Fibroblast of peridontal ligament (primary cell): ENCODE data around the gene GNB1.
"Not testable (repeated sequence)": the region's sequence is repeated elsewhere in the genome, so short reads cannot be mapped to it uniquely, and the experiment has no call there.

Source experiments
- DNase-seq: peaks from one replicate; pipeline ENCODE4 v3.0.0-alpha.2; 2010; ENCODE audit errors: extremely low read depth

The GNB1 gene

DNA sequence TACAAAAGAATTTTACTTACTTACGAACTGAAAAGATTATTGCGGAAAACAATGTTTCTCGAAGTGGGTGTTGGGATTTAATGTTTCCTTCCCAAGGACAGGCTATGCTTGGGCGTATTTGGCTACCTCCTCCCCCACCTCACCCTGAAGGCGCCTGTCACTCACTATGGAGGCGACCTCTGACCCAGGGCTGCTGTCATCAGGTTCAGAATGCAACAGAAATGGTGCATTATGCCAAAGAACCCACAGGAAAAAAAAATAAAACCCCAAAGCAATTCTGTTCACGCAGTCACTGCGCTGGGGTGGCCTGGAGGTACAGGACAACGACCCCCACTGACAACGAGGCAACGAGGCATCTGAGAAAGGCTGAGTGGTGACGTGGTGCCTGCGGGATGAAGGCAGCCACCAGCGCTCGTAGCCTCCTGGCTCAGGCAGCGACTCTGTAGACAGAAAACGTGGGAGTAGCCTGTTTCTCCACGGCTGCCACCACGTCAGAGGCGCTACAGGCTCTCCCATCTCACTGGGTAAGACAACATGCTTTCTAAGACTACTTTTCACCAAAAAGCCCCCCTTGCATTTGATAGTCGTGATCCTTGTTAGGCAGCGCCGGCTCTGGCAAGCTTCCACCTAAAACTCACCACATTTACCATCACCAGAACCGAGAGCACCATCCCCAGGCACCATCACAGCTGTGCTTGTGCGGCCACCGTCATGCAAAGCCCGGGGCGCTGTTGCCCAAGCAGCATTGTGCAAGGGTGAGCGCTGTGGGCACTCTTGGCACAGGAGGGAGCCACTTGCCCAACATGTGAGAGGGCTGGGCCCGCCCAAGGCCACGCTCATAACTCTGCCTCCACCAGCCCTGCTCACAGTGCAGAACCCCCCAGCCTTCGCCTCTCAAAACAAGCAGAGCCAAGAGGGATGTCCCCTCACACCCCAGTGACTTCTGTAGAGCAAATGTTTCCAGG, 126.9 kb downstream of the GNB1 start:
- DNase-seq = no peak

DNA sequence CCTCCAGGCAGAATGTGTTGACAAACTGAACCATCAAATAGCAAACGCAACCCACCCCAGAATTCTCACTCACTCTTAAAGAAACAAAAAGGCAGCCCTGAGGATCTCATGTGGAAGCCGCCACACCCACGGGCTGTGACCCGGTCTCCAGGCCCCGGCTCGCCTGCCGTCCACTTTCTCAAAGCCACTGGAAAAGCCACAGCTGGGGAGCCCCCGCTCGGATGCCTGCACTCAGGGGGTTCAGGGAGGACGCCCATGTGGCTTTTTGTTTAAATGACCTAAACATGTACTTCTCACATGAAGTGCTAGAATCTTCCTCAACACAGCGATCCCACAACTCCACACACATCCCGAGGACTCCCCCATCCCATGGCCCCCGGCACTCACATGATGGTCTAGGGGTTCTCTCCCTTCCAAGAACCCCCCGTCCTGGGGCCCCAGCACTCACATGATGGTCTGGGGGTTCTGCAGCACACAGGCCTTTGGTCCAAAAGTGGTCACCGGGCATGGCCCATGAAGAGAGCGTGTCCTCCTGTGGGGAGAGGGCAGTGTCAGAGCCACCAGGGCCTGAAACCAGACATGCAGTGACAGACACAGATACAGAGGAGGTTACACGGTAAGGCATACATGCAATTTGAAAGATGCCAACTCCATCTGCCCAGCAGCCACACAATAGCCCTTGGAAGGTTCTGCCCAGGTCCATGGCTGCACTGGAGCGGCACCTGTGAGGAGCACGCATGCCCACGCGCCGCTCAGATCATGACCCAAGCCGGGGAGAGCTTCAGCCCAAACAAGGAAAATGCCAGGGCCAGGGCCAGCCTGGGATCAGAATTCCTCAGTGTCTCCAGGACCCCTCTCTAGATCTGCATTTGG, 129.1 kb downstream of the GNB1 start:
- no peak for DNase-seq

DNA sequence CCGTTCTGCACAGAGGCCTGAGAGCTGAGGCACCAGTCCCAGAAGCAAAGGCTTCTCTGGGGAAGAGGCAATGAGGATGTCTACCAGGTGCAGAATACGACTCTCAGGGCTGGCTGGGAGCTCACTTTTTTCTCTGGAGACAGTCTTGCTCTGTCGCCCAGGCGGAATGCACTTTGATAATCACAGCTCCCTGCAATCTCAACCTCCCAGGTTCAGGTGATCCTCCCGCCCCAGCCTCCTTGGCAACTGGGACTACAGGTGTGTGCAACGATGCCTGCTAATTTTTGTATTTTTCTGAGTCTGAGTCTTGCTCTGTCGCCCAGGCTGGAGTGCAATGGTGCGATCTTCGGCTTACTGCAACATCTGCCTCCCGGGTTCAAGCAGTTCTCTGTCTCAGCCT, 130.2 kb downstream of the GNB1 start:
- DNase-seq = no peak

DNA sequence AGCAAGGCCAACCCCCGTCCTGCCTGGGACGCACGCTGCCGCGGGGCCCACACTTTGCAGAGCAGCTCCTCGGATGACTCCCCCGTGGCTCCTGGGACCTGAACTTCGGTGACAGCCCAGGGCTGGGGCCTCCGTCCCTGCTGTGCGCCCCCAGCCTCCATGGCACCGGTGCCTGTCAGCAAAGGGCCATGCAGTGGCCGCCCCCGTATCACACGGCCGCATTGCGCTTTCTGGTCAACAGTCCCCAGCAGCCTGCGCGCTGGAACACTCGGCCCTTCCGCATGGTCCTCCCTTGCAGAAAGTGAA, 130.6 kb downstream of the GNB1 start:
- no peak for DNase-seq

DNA sequence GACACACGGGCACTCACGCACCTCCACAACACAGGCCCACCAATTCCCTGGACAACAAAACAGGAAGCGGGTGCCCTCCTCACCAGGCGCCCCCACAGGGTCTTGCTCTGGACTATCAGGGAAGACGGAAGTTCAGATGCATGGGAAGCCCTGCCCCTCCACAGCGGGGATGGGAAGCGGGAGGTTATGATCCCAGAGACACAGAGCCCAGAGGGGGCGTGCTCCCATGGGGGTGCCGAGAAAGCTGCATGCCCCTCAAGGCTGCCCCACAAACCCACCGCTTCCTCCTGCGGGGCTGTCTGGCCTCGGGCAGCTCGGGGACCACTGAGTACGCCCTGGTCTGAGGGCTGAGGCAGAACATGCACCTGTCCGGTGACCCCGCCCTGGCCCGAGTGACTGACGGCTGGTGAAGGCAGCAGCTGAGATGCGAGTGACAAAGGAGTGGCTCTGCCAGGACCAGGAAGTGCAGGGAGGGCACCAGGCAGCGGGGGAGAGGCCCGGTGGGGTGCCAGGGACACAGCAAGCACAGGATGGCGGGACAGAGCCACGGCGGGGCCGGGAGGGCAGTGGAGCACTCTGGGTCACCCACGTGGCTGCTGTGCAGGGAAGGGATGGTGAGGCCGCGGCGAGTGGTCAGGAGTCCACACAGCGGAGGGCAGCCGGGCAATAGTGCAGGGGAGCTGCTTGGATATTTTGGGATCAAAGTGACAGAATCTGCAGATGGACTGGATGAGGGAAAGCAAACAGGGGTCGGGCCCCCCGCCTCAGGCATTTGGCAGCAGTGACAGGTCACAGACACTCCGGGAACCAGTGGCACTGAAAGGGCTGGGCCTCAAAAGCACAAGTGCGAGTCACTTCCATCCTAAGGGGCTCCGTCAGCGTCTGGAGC, 131.2 kb downstream of the GNB1 start:
- no peak for DNase-seq

DNA sequence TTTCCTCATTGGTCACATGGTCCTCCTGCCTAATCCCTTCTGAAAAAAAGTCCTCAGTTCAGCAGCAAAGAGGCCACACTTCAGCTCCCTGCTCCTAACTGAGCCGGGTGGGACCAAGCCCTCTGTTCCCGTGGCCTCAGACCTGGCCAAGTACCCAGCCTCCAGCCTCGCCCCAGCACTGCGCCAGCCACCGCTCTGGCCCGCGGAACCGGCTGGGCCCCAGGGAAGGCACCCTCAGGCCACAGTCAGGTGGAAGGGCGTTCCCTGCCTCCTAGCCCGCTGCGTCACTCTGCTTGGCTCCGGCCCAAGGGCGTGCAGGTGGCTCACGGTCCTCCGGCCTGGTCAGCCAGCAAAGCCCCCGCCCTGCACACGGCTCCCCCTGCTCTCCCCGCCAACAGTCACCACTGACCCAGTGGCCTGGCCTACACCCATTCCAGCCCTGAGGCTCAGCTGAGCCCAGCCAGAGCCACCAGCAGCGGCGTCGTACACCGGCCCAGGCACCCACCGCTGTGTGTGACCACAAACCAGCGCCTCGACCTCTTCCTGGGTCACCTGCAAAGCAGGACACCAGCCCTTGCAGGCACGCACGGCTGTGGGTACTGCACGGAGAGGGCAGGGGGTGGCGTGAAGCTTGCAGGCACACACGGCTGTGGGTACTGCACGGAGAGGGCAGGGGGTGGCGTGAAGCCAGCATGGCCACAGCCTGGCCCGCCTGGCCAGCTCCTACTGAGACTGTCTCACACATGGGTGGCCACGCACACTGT, 132.0 kb downstream of the GNB1 start:
- DNase-seq = no peak

DNA sequence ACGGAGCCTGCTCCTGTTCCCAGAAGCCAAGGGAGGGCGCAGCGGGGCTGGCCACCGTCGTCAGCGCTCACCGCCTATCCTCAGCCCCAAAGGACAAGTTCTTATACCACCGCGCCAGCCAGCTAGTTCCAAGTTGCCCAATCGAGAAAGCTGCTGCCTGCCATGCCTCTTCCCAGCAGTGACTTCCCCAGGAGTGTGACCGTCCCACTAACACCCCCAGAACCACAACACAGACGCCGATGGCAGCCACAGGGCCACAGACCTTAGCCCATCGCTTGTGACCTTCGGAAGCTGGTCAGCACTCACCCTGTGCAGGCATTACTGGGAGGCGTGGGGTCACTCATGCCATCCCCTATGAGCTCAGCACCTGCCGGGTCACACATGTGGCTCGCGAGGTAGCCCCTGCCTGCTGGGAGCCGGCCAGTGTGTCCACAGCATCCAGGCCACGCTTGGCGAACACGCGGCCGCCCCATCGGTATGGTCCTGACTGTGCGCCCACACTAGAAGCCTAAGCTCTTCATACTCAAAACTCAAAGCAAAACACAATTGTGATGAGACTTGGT, 132.7 kb downstream of the GNB1 start:
- no peak for DNase-seq

DNA sequence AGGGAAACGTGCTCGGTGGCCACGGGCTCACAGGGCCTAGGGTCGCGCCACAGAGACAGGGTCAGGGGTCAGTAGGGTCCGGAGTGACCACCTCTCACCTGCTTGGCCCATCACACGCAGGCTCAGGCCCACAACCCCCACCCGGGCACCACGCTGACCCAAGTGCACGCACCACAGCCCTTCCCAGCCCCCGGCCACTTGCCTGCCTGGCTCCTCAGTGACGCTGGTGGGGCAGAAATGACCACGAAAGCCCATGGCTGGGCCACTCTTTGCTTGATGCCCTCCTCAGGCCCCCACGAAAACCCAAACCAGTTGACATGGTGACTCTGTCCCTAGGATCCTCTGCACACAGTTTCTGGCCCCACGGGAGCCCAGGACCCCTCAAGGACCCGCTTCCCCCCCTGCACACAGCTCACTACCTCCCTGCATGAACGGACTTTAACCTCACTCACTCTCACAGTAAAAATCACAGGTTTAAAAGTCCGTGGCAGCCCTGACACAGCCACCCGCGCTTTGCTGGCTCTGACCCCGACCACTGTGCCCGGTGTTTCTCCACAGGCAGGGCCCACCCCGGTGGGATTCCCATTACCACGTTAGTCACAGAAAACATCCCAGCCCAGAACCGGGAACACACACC, 133.3 kb downstream of the GNB1 start:
- DNase-seq = no peak

DNA sequence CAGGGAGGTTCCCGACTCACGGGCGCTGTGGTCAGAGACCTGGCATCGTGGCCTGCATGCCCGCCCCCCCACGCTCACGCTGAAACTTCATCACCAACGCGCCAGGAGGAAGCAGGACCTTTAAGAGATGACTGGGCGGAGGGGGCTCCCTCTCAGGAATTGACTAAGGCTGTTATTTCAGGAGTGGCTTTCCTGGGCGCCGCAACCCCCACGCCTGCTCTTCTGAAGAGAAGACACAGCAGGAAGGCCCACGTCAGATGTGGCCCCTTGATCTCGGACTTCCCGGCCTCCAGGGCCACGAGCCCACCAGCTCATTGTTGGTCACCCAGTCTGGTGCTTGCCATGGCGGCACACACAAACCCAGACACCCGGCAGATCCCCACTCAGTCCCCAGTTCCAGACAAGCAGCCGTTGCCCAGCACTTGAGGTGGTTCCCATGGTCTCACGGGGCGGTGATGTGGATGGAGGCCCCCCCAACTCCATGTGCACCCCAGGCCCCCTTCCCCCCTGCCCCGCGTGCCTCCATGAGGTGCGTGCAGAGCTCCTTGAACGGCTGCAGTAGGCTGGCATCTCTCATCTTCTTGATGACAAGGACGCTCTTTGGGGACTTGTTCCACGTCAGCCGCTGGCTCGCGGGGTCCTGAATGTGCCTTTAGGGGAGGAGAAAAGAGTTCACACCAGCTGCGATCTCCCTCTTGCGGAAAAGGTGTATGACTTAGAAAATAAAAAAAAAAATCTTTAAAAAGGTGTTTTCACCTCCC, 134.0 kb downstream of the GNB1 start:
- DNase-seq = no peak

DNA sequence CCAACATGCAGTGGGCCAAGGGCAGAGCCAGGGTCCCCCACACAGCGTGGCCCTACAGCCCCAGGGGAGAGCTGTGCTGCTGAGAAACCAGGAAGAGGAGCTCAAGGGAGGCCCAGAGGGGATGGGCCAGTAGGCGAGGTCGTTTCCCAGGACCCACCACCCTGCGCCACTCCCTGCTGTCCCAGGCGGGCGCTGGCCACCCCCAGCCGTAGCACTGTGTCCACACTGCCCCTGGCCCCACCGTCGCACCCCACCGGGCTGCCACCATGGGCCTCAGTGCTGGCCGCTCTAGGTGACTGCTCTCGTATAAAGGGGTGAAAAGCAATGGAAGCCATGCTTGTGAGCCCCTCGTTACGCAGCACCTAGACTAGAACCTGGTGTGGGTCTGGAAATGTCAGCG, 135.0 kb downstream of the GNB1 start:
- DNase-seq = no peak

DNA sequence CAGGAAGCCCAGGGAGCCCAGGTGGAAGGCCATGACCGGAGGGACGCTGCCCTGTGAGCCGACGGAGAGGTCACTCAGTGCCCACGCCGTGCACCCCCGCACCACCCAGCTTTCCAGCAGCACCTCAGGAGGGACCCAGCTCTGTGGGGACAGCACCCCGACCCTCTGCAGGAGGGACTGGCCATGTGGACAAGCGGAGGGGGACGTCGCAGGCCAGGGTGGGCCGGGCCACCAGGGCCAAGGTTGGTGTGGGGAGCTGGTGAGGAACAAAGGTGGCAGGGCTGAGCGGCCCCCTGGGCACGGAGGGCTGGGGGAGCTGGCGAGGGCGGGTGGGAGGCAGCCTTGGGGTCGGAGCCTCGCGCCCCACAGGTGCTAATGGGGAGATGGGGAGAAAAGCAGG, 135.5 kb downstream of the GNB1 start:
- DNase-seq = no peak

DNA sequence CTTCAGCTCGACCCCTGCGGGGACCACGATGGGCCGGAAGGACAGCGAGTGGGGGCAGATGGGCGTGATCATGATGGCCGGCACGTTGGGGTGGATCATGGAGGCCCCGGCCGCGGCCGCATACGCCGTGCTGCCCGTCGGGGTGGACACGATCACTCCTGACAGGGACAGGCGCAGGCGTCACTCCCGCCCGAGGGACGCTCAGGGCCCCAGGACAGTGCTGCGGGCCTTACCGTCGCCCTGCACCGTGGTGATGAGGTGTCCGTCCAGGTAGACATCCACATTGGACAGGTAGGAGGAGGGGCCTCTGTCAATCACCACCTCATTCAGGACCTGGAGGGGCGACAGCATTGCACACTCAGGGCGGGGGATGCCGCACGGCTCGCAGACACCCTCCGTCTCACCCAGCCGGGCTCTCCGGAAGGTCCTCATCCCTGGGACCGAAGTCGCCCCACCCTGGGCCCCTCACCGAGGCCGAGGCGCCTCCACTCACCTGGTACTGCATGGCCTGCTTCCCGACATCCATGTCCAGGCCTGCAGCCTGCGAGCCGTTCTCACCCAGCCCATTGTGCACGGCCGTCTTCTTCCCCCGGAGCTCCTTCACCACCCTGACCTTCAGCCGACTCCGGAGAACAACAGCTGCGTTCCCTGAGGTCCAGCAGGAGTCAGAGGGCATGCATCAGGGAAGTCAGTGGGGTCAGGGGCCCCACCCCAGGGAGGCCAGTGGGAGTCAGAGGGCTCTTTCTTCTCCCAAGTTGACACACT, 136.7 kb downstream of the GNB1 start:
- DNase-seq = no peak

DNA sequence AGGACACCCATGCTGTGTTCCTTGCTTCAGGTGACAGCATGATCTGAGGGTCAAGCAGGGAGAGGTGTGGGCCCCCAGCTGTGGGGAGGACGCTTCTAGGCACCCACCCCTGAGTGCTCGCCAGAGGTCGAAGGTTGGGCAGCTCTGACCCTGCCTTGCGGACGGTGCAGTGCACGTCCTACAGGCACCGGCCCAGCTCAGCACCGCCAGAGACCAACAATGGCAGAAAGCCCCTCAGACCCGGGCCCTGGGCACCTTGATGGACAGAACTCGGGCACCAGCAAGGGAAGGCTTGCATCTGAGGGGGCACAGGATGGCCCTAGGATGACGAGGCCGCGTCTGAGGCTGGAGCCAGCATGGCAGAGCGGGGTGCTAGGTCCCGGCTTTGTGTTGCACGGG, 137.3 kb downstream of the GNB1 start:
- no peak for DNase-seq

DNA sequence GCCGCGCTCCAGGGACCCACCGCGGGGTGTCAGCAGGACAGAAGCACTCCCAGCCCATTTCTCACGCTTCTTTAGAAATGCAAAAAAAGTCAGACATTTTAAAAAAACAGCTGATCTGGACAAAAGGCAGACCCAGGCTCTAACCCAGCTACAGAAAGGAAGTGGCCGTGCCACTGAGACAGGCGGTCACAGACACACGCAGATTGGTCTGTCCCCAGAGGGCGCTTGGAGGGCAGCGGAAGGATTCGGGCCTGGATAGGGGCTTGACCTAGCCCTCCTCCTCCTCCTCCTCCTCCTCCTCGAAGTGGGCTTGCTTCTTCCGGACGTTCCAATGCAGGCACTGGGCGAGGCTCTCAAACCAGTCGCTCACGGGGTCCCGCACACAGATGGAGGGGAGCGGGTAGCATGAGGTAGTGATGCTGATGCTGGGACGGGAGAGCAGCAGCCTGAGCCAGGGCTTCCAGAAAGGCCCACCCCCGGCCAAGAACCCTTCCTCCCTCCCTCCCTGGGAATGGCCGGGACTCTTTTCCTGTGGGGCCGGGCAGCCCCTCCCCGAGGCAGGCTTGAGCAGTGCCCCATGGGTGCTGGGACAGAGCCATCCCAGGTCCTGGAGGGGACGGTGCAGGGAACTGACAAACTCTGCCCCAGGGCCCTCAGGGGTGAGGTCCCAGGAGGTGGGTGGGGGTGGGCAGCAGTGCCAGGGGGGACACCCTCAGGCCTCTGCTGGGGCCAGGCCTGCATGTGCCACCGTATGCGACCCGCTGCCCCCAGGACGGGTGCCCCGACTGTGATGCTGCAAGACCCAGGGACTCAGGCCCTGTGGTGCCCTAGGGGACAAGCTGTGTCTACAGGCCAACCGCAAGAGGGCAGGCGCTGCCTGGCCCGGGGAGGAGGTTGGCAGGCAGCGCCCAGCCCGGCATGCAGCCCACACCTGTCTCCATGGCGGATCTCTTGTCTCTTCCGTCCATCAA, 138.0 kb downstream of the GNB1 start:
- no peak for DNase-seq

DNA sequence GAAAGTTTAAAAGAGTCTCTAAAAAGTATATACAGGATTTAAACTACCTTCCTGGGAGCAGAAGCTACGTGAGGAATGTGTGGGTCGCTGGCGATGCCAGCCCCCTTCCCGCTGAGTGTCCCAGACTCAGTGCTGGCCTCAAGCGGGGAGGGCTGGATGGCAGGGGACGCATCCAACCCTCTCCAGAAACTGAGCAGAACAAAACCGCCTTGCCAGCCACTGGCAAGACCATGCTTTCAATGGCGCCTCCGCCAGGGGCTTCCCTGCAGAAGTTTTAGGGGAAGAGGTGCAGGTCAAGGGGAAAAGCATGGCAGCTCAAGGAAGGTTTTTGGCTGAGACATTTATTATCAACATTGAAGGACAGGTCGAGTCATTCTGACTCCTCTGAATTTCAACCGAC, 138.7 kb downstream of the GNB1 start:
- DNase-seq = no peak

DNA sequence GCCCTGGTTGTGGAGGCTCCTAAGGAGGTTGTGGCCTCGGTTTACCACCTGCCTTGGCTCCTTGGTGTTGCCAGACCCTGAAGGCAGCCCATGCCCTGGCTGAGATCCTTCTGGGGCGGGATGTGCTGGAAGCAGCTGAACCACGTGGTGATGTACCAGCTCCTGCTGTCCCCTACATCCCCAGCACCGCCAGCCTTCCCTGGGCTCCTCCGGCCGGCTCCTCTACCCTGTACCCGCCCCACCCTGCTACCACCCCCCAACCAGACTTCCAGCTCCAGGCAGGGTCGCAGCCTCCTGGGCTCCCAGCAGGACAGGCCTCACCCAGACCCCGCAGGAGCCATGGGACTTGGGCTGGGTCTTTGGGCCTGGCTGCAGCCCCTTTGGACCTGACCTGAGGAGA, 140.9 kb downstream of the GNB1 start:
- not testable (repeated sequence) for DNase-seq

DNA sequence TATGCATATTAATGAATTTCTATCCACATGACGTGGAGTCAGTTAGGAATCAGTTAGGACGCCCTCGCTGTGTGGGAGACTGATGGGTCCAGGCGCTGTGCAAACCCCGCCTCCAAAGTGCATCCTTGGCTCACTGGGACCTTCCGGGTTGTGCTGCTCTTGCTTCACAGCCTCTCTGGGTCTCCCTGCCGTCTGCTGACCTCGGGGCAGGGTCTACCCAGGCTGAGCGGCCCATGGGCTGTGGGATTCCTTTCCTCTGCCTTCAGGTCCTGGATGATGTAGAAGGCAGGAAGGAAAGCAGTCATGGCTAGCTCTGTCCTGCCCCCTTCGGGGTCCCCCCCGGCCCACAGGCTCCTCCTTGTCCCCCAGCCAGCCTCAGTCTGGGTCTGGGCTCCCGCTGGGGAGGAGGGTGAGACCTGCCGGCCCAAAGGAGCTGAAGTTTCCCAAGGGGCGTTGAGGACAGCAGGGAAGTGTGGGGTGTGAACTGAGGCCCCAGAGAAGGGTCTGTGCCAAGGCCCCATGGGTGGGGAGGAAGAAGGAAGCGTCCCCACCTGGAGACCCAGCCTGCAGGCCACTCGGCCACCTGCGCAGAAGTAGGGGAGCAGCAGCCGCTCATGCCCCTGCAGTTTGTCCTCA, 142.1 kb downstream of the GNB1 start:
- DNase-seq = no peak
